MM.1S (cell line): ENCODE measurements around the gene ADAD1.

ENCODE experiments used
- CTCF ChIP-seq: fragments of 300-600 bp; sonication (generic); IDR thresholded peaks from 2 replicates; pipeline ENCODE4 v1.5.1; 2016; ENCODE audit warnings: antibody characterized with exemption, low read length, mixed read lengths
- EZH2 ChIP-seq: fragments of 300-600 bp; sonication (generic); optimal IDR thresholded peaks from 2 replicates; pipeline ENCODE3; 2017; ENCODE audit warnings: low read depth, mild to moderate bottlenecking, antibody characterized with exemption, low read length, mixed read lengths

- TF ChIP-seq CTCF: no peak
- no peak for TF ChIP-seq EZH2
Observed at GRCh38 chr4:122377352-122377751, 1.5 kb upstream of the ADAD1 start.
